Osteocyte (in vitro differentiated cells): ENCODE measurements around the gene ZNF428. TPM values are rescaled to one million over a fixed set of nuclear protein-coding genes. Genes with fewer than 3 reads are reported as not detected.
A peak's percentile ranks its signal among the peaks of the same experiment; 100 is the strongest.

Source experiments
- DNase-seq: peaks from one replicate; pipeline ENCODE4 v3.0.0; 2021; ENCODE audit warnings: mixed read lengths; ENCODE audit not compliant: unreplicated experiment; ENCODE audit errors: extremely low spot score
- H3K27ac Mint-ChIP-seq: one replicate; pipeline ENCODE4 v1.8.0; 2021; ENCODE audit warnings: mild to moderate bottlenecking, mixed read lengths; ENCODE audit not compliant: unreplicated experiment
- H3K27me3 Mint-ChIP-seq: one replicate; pipeline ENCODE4 v1.8.0; 2021; ENCODE audit warnings: mixed read lengths; ENCODE audit not compliant: unreplicated experiment
- H3K36me3 Mint-ChIP-seq: one replicate; pipeline ENCODE4 v1.8.0; 2021; ENCODE audit warnings: mixed read lengths; ENCODE audit not compliant: unreplicated experiment
- H3K4me1 Mint-ChIP-seq: one replicate; pipeline ENCODE4 v1.8.0; 2021; ENCODE audit warnings: mixed read lengths; ENCODE audit not compliant: unreplicated experiment
- H3K4me3 Mint-ChIP-seq: one replicate; pipeline ENCODE4 v1.8.0; 2021; ENCODE audit warnings: mild to moderate bottlenecking, moderate library complexity, mixed read lengths; ENCODE audit not compliant: unreplicated experiment
- H3K9me3 Mint-ChIP-seq: one replicate; pipeline ENCODE4 v1.8.0; 2021; ENCODE audit warnings: mixed read lengths; ENCODE audit not compliant: unreplicated experiment
- total RNA-seq: library from RNA; stranded (reverse); gene quantifications from 2 replicates; pipeline ENCODE4 v1.2.1, GENCODE V29; 2021
- TF ChIP-seq, protein P1 (sequence below): fragments of 200-600 bp; sonication (generic); IDR thresholded peaks from 2 replicates; pipeline ENCODE4 v1.5.0; 2021; ENCODE audit warnings: antibody characterized with exemption, mild to moderate bottlenecking, moderate library complexity

Gene ZNF428
- total RNA-seq, 1 donor from 2014 or later: 74.1 TPM

GRCh38 chr19:43620061-43621001 is 902 bp upstream of the ZNF428 start:
- no peaks in the 10 kb centered on the region for H3K9me3 Mint-ChIP-seq
- H3K4me3 Mint-ChIP-seq: peak overlapping the region; percentile 95
- TF ChIP-seq, protein P1, sequence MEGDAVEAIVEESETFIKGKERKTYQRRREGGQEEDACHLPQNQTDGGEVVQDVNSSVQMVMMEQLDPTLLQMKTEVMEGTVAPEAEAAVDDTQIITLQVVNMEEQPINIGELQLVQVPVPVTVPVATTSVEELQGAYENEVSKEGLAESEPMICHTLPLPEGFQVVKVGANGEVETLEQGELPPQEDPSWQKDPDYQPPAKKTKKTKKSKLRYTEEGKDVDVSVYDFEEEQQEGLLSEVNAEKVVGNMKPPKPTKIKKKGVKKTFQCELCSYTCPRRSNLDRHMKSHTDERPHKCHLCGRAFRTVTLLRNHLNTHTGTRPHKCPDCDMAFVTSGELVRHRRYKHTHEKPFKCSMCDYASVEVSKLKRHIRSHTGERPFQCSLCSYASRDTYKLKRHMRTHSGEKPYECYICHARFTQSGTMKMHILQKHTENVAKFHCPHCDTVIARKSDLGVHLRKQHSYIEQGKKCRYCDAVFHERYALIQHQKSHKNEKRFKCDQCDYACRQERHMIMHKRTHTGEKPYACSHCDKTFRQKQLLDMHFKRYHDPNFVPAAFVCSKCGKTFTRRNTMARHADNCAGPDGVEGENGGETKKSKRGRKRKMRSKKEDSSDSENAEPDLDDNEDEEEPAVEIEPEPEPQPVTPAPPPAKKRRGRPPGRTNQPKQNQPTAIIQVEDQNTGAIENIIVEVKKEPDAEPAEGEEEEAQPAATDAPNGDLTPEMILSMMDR: no peak
- no peaks in the 10 kb centered on the region for H3K36me3 Mint-ChIP-seq
- H3K27me3 Mint-ChIP-seq: no peaks in the 10 kb centered on the region
- no peak for DNase-seq
- H3K27ac Mint-ChIP-seq: peak overlapping the region; percentile 97
- H3K4me1 Mint-ChIP-seq: peaks cover 17% of the 10 kb centered on the region

DNA sequence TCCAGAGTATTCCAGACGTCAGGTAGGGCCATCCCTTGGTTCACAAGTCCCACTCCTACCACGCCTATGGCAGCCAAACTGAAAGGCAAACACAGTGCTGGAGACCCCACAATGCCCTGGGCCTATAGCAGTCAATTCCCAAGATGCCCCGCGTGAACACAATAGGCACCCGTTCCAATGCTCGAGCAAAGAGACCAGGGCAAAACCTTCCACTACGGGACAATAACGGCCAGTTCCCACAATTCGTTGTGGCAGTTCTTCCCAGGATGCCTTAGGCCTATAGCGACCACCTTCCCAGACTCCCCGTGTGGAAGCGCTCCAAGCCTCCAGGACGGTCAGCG is 538 bp downstream of the ZNF428 start:
- TF ChIP-seq, protein P1: no peak
- Mint-ChIP-seq H3K27ac (peak overlapping the region; percentile 97), H3K4me1 (peaks cover 17% of the 10 kb centered on the region), H3K4me3 (peak overlapping the region; percentile 95), H3K9me3 (no peaks in the 10 kb centered on the region), H3K36me3 (peaks cover 5% of the 10 kb centered on the region), H3K27me3 (no peaks in the 10 kb centered on the region)
- DNase-seq: no peak

- no peak for DNase-seq
- peaks cover 19% of the 10 kb centered on the region for H3K4me1 Mint-ChIP-seq
- TF ChIP-seq, protein P1: no peak
- no peak overlapping the region for H3K4me3 Mint-ChIP-seq
- H3K36me3 Mint-ChIP-seq: peaks cover 23% of the 10 kb centered on the region
- no peak overlapping the region for H3K27ac Mint-ChIP-seq
- H3K27me3 Mint-ChIP-seq: no peaks in the 10 kb centered on the region
- H3K9me3 Mint-ChIP-seq: no peaks in the 10 kb centered on the region
These were observed 2.5 kb downstream of the ZNF428 start for GRCh38 chr19:43616954-43617353.

DNA sequence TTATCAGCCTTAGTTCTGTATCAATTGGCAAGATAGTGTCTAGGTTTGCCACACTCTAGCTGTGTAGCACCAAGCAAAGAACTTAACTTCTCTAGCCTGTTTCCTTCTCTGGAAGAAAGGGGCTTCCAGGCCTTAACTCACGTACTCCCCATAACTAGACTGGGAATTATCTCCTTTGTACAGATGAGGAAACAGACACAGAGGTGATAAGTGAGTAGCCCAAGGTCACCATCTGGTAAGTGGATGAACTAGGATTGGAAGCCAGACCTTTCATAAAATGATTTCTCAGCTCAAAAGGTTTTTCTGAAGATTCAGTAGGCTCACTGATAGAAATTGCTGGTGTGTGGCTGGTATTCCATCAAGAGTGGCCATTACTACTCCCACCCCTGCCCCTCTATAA is 3.1 kb downstream of the ZNF428 start:
- H3K9me3 Mint-ChIP-seq: no peaks in the 10 kb centered on the region
- H3K36me3 Mint-ChIP-seq: peaks cover 26% of the 10 kb centered on the region
- H3K4me3 Mint-ChIP-seq: no peak overlapping the region
- H3K27me3 Mint-ChIP-seq: no peaks in the 10 kb centered on the region
- no peak overlapping the region for H3K27ac Mint-ChIP-seq
- H3K4me1 Mint-ChIP-seq: peaks cover 23% of the 10 kb centered on the region
- no peak for DNase-seq
- TF ChIP-seq, protein P1: no peak

DNA sequence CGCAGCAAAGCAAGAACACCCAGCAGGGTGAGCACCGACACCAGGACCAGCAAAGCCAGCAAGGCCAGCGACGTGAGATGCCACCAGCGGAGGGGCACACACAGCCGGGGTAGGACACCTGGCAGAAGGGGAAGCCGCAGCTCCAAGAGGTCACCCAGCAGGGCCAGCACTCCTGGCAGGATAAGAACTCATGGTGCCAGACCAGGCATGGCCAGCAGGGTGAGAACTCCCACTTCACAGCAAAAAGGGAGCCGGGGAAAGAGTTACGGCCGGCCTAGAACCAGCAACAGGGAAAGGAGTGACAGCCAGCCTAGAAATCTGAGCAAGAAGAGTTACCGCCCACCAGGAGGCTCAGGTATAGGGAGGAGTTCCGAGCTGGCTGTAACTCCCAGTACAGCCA is 7.1 kb downstream of the ZNF428 start:
- TF ChIP-seq, protein P1: no peak
- no peak overlapping the region for H3K4me3 Mint-ChIP-seq

More for the DNA sequence above, 7.1 kb downstream of the ZNF428 start:
- peaks cover 32% of the 10 kb centered on the region for H3K36me3 Mint-ChIP-seq
- H3K27me3 Mint-ChIP-seq: no peaks in the 10 kb centered on the region
- peaks cover 18% of the 10 kb centered on the region for H3K4me1 Mint-ChIP-seq
- DNase-seq: no peak
- H3K9me3 Mint-ChIP-seq: no peaks in the 10 kb centered on the region
- H3K27ac Mint-ChIP-seq: no peak overlapping the region
